Measurements from ENCODE around the gene ACVRL1. TPM values are rescaled to one million over a fixed set of nuclear protein-coding genes. Genes with fewer than 3 reads are reported as not detected.

The ACVRL1 gene
- total RNA-seq, 1 donor from 2014 or later = 36.9 TPM

- H3K27ac ChIP-seq (replicated peaks) = peak overlapping the region; percentile 82
- DNase-seq = no peak
- H3K4me3 ChIP-seq = no peak overlapping the region
- H3K27me3 ChIP-seq (ENCODE audit: low read depth) = no peaks in the 10 kb centered on the region
- peaks cover 68% of the 10 kb centered on the region for H3K4me1 ChIP-seq
- peaks cover 27% of the 10 kb centered on the region for H3K36me3 ChIP-seq
- TF ChIP-seq CTCF (IDR thresholded peaks at IDR 0.05; ENCODE audit: borderline replicate concordance) = no peak
- no peaks in the 10 kb centered on the region for H3K9me3 ChIP-seq (replicated peaks)
- intact Hi-C loops (cut with micrococcal nuclease) = no loop called here
These were observed 14.8 kb downstream of the ACVRL1 start for GRCh38 chr12:51922146-51922545.

GRCh38 chr12:51922762-51923505 is 15.6 kb downstream of the ACVRL1 start:
- H3K27me3 ChIP-seq (ENCODE audit: low read depth) = no peaks in the 10 kb centered on the region
- TF ChIP-seq CTCF (IDR thresholded peaks at IDR 0.05; ENCODE audit: borderline replicate concordance) = no peak
- H3K4me1 ChIP-seq = peaks cover 61% of the 10 kb centered on the region
- no peaks in the 10 kb centered on the region for H3K9me3 ChIP-seq (replicated peaks)
- H3K36me3 ChIP-seq = peaks cover 21% of the 10 kb centered on the region
- intact Hi-C loops (cut with micrococcal nuclease) = no loop called here
- peak overlapping the region; percentile 82 for H3K27ac ChIP-seq (replicated peaks)
- H3K4me3 ChIP-seq = peak overlapping the region; percentile 38
- DNase-seq = no peak

GRCh38 chr12:51923506-51924365 is 16.4 kb downstream of the ACVRL1 start:
- peaks cover 55% of the 10 kb centered on the region for H3K4me1 ChIP-seq
- peak; percentile 76 for DNase-seq
- no peaks in the 10 kb centered on the region for H3K9me3 ChIP-seq (replicated peaks)
- intact Hi-C loops (cut with micrococcal nuclease) = no loop called here
- TF ChIP-seq CTCF (IDR thresholded peaks at IDR 0.05; ENCODE audit: borderline replicate concordance) = peak; percentile 93
- H3K36me3 ChIP-seq = peaks cover 13% of the 10 kb centered on the region
- peak overlapping the region; percentile 38 for H3K4me3 ChIP-seq
- H3K27me3 ChIP-seq (ENCODE audit: low read depth) = no peaks in the 10 kb centered on the region
- peak overlapping the region; percentile 82 for H3K27ac ChIP-seq (replicated peaks)

- Histone ChIP-seq H3K9me3 (replicated peaks) (no peaks in the 10 kb centered on the region), H3K27ac (replicated peaks) (peak overlapping the region; percentile 82), H3K4me1 (peaks cover 55% of the 10 kb centered on the region), H3K36me3 (peaks cover 5% of the 10 kb centered on the region), H3K4me3 (no peak overlapping the region), H3K27me3 (ENCODE audit: low read depth) (no peaks in the 10 kb centered on the region)
- no peak for TF ChIP-seq CTCF (IDR thresholded peaks at IDR 0.05; ENCODE audit: borderline replicate concordance)
- intact Hi-C loops (cut with micrococcal nuclease) = no loop called here
- DNase-seq = no peak
These were observed 17.4 kb downstream of the ACVRL1 start for GRCh38 chr12:51924551-51925319.

- peaks cover 55% of the 10 kb centered on the region for H3K4me1 ChIP-seq
- no peak overlapping the region for H3K4me3 ChIP-seq
- H3K36me3 ChIP-seq = no peaks in the 10 kb centered on the region
- H3K27ac ChIP-seq (replicated peaks) = peak overlapping the region; percentile 70
- intact Hi-C loops (cut with micrococcal nuclease) = no loop called here
- DNase-seq = no peak
- H3K9me3 ChIP-seq (replicated peaks) = no peaks in the 10 kb centered on the region
- no peaks in the 10 kb centered on the region for H3K27me3 ChIP-seq (ENCODE audit: low read depth)
- no peak for TF ChIP-seq CTCF (IDR thresholded peaks at IDR 0.05; ENCODE audit: borderline replicate concordance)
These were observed 18.2 kb downstream of the ACVRL1 start for GRCh38 chr12:51925346-51926063.

Measured in left ventricle myocardium inferior (tissue), 1 donor.